Thyroid gland (tissue), 4 donors: ENCODE data around the gene B3GNT8. TPM values are rescaled to one million over a fixed set of nuclear protein-coding genes. Genes with fewer than 3 reads are reported as not detected.

Experiments
- DNase-seq, 2 donors: peaks; one replicate each; pipeline ENCODE4 v3.0.0-alpha.2; 2019
- H3K27ac ChIP-seq, 3 donors: fragments of 200-600 bp; sonication (generic); 1 replicate in 2 of 3; 2 replicates in 1 of 3; pipeline ENCODE4 v1.5.1; 2016 to 2019; ENCODE audit warnings: mild to moderate bottlenecking in 1 of 3, moderate library complexity in 1 of 3
- H3K27me3 ChIP-seq: fragments of 200-600 bp; sonication (generic); one replicate; pipeline ENCODE4 v1.5.1; 2019
- H3K36me3 ChIP-seq, 2 donors: fragments of 200-600 bp; sonication (generic); one replicate each; pipeline ENCODE4 v1.5.1; 2016 to 2019
- H3K4me1 ChIP-seq, 2 donors: fragments of 200-600 bp; sonication (generic); one replicate each; pipeline ENCODE4 v1.5.1; 2017 to 2019
- H3K4me3 ChIP-seq, 3 donors: fragments of 200-600 bp; sonication (generic); replicated peaks in 1 of 3; 1 replicate in 2 of 3; 2 replicates in 1 of 3; pipeline ENCODE4 v1.5.1; 2016; ENCODE audit warnings: mild to moderate bottlenecking in 1 of 3
- H3K9me3 ChIP-seq: fragments of 200-600 bp; sonication (generic); one replicate; pipeline ENCODE4 v1.5.1; 2017
- CTCF ChIP-seq, 6 experiments: fragments of 200-600 bp in 3 of 6; fragments of 450-650 bp in 3 of 6; sonication (generic) in 3 of 6; IDR thresholded peaks; one replicate each; pipeline ENCODE4 v1.5.1; 2016 to 2019; ENCODE audit warnings: antibody characterized with exemption in 6 of 6, mild to moderate bottlenecking in 2 of 6, inconsistent platforms in 1 of 6, moderate library complexity in 1 of 6
- POLR2A ChIP-seq, 2 donors: fragments of 450-650 bp; IDR thresholded peaks; one replicate each; pipeline ENCODE4 v1.6.1; 2017; ENCODE audit warnings: antibody characterized with exemption in 2 of 2, mild to moderate bottlenecking in 2 of 2, moderate library complexity in 1 of 2
- WGBS, 2 donors: methylation state at CpG; one replicate each; pipeline ENCODE4 v1.1.5; 2017; 5-methylcytosine and 5-hydroxymethylcytosine counted together
- intact Hi-C: fragments of 100-400 bp; cut with DNase I; formaldehyde crosslinking; loops from one replicate; pipeline ENCODE4 v1.15.1; 2023
- total RNA-seq, 4 donors: library from RNA; depleted of rRNA; stranded (reverse); fragments of >200 nt; gene quantifications; one replicate each; pipeline ENCODE4 v1.2.3, GENCODE V29; 2016

The B3GNT8 gene
- total RNA-seq, 4 donors from 2014 or later, result 0.59 to 2.4 (median 1.4) TPM; not detected in 1

- WGBS, 2 donors, result 63 to 66% methylated on average over 6 to 7 of the region's 7 CpGs
- no peak for DNase-seq
- intact Hi-C loops, result no loop called here
- no peak within 1 kb of the TSS for H3K27ac ChIP-seq
- TF ChIP-seq POLR2A (IDR thresholded peaks at IDR 0.05) (no peak), CTCF (IDR thresholded peaks at IDR 0.05) (no peak)
- H3K36me3 ChIP-seq, result peaks cover 0 to 4% of the 10 kb centered on the region in 2 donors
- no peak within 1 kb of the TSS for H3K4me3 ChIP-seq
- no peaks in the 10 kb centered on the region for H3K9me3 ChIP-seq
- H3K4me1 ChIP-seq, result peaks cover 6 to 14% of the 10 kb centered on the region in 2 donors
- no peaks in the 10 kb centered on the region for H3K27me3 ChIP-seq
Observed at GRCh38 chr19:41442473-41443355, 15.5 kb upstream of the B3GNT8 start, which contains the start of gene ERICH4. Gene ERICH4 (plus strand): TSS chr19:41443156. CDS start chr19:41443170, 14 bp downstream.

GRCh38 chr19:41441321-41441945 lies 14.3 kb upstream of the B3GNT8 start:
- Histone ChIP-seq H3K27me3 (no peaks in the 10 kb centered on the region), H3K4me3 (no peak overlapping the region), H3K36me3 (peaks cover 0 to 6% of the 10 kb centered on the region in 2 donors), H3K9me3 (no peaks in the 10 kb centered on the region), H3K4me1 (peaks cover 6 to 14% of the 10 kb centered on the region in 2 donors), H3K27ac (no peak overlapping the region)
- DNase-seq, result no peak
- intact Hi-C loops, result no loop called here
- TF ChIP-seq POLR2A (IDR thresholded peaks at IDR 0.05) (no peak), CTCF (IDR thresholded peaks at IDR 0.05) (no peak)
- WGBS, 2 donors, result 78 to 90% methylated on average over 13 to 15 of the region's 15 CpGs

GRCh38 chr19:41439441-41440222 lies 12.5 kb upstream of the B3GNT8 start, which contains the start of gene DMAC2:
Gene DMAC2 (minus strand): TSS chr19:41439912. CDS start chr19:41439899, 13 bp downstream.
- peaks cover 0 to 6% of the 10 kb centered on the region in 2 donors for H3K36me3 ChIP-seq
- H3K4me1 ChIP-seq, result peaks cover 6 to 14% of the 10 kb centered on the region in 2 donors
- no peaks in the 10 kb centered on the region for H3K27me3 ChIP-seq
- intact Hi-C loops, result loop anchor here (10.0 kb wide), 1 partner anchor 235 kb away; no protein-coding TSS in a partner anchor
- peak; percentile 99 for DNase-seq
- 1 to 2% methylated on average over 32 to 39 of the region's 40 CpGs for WGBS, 2 donors
- peak within 1 kb of the TSS; percentile 51 to 76 (median 64) for H3K4me3 ChIP-seq
- peak in 1 of 2 donors; percentile 74 for TF ChIP-seq POLR2A (IDR thresholded peaks at IDR 0.05)
- peak in 5 of 6 experiments; percentile 23 to 66 (median 52) for TF ChIP-seq CTCF (IDR thresholded peaks at IDR 0.05)
- H3K9me3 ChIP-seq, result no peaks in the 10 kb centered on the region
- H3K27ac ChIP-seq, result peak within 1 kb of the TSS; percentile 69 to 81 (median 80)

- H3K27me3 ChIP-seq, result no peaks in the 10 kb centered on the region
- intact Hi-C loops, result loop anchor here (10.0 kb wide), 1 partner anchor 233 kb away; no protein-coding TSS in a partner anchor
- H3K27ac ChIP-seq, result no peak overlapping the region
- peaks cover 0 to 10% of the 10 kb centered on the region in 2 donors for H3K36me3 ChIP-seq
- H3K4me1 ChIP-seq, result peaks cover 6 to 14% of the 10 kb centered on the region in 2 donors
- TF ChIP-seq POLR2A (IDR thresholded peaks at IDR 0.05) (no peak), CTCF (IDR thresholded peaks at IDR 0.05) (no peak)
- DNase-seq, result no peak
- H3K4me3 ChIP-seq, result no peak overlapping the region
- WGBS, 2 donors, result 89 to 94% methylated on average over 6 to 7 of the region's 7 CpGs
- H3K9me3 ChIP-seq, result no peaks in the 10 kb centered on the region
Observed at GRCh38 chr19:41437944-41438574, 10.9 kb upstream of the B3GNT8 start.
